HEK293T (cell line): Measurements from ENCODE around the gene PHF8.

Experiments
- BHLHE40 ChIP-seq: fragments of 450-650 bp; IDR thresholded peaks from 2 replicates; pipeline ENCODE4 v1.6.1; 2016; ENCODE audit warnings: mild to moderate bottlenecking, moderate library complexity, borderline replicate concordance
- CTBP1 ChIP-seq: fragments of 450-650 bp; IDR thresholded peaks from 2 replicates; pipeline ENCODE4 v1.6.1; 2016; ENCODE audit warnings: borderline replicate concordance
- FOXA1 ChIP-seq: fragments of 450-650 bp; IDR thresholded peaks from 2 replicates; pipeline ENCODE4 v1.6.1; 2016; ENCODE audit warnings: mild to moderate bottlenecking
- FOXK2 ChIP-seq: fragments of 450-650 bp; IDR thresholded peaks from 2 replicates; pipeline ENCODE4 v1.6.1; 2016; ENCODE audit warnings: mild to moderate bottlenecking
- FOXM1 ChIP-seq: fragments of 450-650 bp; IDR thresholded peaks from 2 replicates; pipeline ENCODE4 v1.6.1; 2017; ENCODE audit warnings: mild to moderate bottlenecking, borderline replicate concordance
- HDGF ChIP-seq: fragments of 450-650 bp; IDR thresholded peaks from 2 replicates; pipeline ENCODE4 v1.6.1; 2017; ENCODE audit warnings: antibody characterized with exemption, borderline replicate concordance
- L3MBTL2 ChIP-seq: fragments of 450-650 bp; conservative IDR thresholded peaks from 2 replicates; pipeline ENCODE4 v1.6.1; 2016; ENCODE audit warnings: mild to moderate bottlenecking
- LEF1 ChIP-seq: fragments of 450-650 bp; IDR thresholded peaks from 2 replicates; pipeline ENCODE4 v1.6.1; 2017; ENCODE audit warnings: mild to moderate bottlenecking, borderline replicate concordance
- SP1 ChIP-seq: fragments of 450-650 bp; IDR thresholded peaks from 2 replicates; pipeline ENCODE4 v1.6.1; 2017
- ZNF384 ChIP-seq: fragments of 450-650 bp; IDR thresholded peaks from 2 replicates; pipeline ENCODE4 v1.6.1; 2016

DNA sequence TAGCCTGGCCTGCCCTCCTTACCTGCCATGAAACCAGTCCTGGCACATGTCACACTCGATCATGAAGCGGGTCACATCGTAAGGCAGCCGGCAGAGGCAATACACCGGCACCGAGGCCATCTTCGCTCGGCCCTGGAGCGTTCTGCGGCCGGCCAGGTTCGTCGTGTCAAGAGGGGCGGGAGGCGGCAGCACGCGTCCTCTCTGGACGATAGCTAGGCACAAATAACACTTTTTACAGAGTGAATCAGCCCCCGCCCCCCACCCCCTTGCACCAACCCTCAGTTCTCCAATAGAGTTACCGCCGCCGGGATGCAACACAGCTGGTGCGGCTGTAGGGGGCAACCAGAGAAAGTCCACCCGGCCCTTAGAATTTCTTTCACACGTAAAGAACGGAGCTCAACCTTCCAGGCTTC lies 1.7 kb downstream of the PHF8 start:
- TF ChIP-seq SP1 (no peak), FOXA1 (no peak), HDGF (no peak), BHLHE40 (no peak), L3MBTL2 (peak; percentile 75), FOXK2 (no peak), LEF1 (no peak), ZNF384 (no peak), FOXM1 (no peak), CTBP1 (no peak)
